Adipose tissue (tissue), 3 donors: ENCODE data around the gene TMEM161B. TPM values are rescaled to one million over a fixed set of nuclear protein-coding genes. Genes with fewer than 3 reads are reported as not detected.
"Not testable (repeated sequence)": the region's sequence is repeated elsewhere in the genome, so short reads cannot be mapped to it uniquely, and the experiment has no call there.

ENCODE experiments used
- H3K27ac ChIP-seq: one replicate; pipeline ENCODE4 v1.5.1; 2013; ENCODE audit warnings: low read depth, low read length
- WGBS, 3 donors: extraction: QIAGEN DNeasy Blood & Tissue Kit; methylation state at CpG; one replicate each; pipeline ENCODE4 v1.1.7; 2013; 5-methylcytosine and 5-hydroxymethylcytosine counted together
- polyA plus RNA-seq, 3 donors: library from polyadenylated mRNA; stranded (reverse); fragments of 200-250 nt; gene quantifications; one replicate each; pipeline ENCODE4 v1.2.3, GENCODE V29; 2013
- donor health status: healthy with polysubstance abuse.
- donor health status: Bipolar disorder and iron deficiency.
- donor health status: healthy.

Gene TMEM161B
- polyA plus RNA-seq, 3 donors, result 2.9 to 5.4 (median 4.1) TPM

DNA sequence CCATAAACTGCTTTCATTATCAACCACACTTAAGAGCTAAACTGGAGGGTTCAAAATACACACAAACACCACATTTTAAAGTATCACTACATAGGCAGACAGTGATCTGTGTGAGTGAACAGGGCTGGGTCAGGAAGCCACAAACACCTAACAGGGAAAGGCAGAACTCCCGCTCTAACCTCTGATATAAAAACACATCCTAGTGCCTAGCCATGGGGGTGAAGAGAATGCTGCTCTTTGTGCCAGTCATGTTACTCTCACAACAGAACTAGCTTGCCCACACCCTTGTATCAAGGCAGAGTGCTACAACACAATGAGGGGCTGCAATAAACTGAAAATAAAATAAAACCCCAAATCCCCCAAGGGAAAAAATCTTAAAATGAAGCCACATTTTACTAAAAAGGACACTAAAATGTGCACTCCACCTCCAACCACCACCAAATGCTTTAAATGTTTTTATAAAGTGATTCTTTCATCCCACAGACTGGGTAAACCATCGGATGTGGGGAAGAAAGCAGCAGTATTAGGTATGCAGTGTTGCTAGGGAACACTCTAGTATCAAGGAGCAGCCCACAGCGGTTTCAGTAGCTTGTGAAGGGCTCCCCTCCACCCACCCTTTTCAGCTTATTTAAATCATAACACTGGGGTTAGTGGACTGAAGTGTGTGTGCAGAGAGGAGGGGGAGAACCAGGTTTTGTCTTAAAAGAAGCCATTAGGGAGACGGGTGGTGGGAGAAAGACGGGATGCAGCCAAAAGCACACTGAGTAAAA is 64.5 kb downstream of the TMEM161B start:
- WGBS, 3 donors, result 80 to 85% (median 84%) methylated on average over 5 of the region's 5 CpGs
- no peak overlapping the region for H3K27ac ChIP-seq

DNA sequence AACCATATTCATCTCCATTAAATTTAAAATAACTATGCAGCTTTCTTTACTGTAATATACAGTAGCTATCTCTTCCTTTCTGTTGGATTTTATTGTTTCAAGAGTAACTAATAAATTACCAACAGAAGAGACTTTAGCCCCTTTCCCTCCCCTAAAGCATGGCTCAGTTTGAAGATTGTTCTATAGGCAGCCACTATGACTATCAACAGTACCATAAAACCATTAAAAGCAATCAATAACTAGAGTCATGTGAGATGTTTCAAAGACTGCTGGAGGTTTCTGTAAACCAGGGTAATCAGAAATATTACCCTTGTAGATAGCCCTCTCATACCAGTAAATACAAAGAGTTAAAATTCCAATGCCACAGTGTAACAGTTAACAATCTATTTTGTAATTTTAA is 73.0 kb downstream of the TMEM161B start:
- H3K27ac ChIP-seq, result no peak overlapping the region

DNA sequence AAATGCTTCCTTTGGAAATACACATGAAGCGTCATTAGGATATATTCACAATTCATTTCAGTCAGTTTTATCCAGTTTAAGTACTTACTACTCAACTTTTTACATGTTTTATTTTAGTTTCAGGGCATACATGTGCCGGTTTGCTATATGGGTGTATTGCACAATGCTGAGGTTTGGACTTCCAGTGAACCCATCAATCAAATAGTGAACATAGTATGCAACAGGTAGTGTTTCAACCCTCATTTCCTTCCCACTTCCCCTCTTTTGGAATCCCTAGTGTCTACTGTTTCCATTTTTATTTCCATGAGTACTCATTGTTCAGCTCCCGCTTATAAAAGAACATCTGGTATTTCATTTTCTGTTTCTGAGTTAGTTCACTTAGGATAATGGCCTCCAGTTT is 74.7 kb downstream of the TMEM161B start:
- WGBS, 3 donors, result 81 to 95% (median 83%) methylated on average over 3 of the region's 3 CpGs

DNA sequence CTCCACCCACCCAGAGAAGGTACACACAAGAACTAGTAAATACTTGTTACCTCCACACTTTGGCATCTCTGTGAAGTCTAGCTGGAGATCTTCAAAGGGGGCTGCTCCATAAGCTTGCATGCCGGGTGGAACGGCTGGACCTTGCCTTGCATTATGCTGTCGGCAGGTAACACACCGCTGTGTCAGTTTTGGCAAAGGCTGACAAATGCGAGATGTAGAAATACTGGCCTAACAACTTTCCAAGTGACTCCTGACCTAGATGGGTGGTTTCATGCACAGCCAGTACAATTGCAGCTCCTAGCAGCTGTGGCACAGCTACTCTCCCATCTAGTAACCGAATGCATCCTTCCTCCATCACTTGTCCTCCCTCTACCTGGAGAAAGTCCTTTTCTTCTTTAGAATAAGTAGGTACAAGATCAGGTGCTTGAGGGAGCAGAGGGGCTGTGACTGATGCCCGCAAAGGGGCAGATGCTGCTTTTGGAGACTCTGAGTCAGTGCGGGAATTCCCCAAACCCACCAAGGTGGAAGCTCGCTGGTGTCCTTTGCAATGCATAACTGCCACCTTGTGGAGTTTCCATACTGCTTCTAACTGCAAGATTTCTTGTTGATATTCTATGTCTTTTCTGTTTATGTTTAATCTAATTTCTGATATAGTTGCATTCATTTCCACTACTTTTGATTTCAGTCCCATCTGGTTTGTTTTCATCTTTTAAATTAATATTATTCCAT is 78.4 kb downstream of the TMEM161B start:
- WGBS, 3 donors, result 93 to 94% (median 93%) methylated on average over 9 of the region's 9 CpGs
- H3K27ac ChIP-seq, result no peak overlapping the region

More for the DNA sequence above, 74.7 kb downstream of the TMEM161B start:
- no peak overlapping the region for H3K27ac ChIP-seq

DNA sequence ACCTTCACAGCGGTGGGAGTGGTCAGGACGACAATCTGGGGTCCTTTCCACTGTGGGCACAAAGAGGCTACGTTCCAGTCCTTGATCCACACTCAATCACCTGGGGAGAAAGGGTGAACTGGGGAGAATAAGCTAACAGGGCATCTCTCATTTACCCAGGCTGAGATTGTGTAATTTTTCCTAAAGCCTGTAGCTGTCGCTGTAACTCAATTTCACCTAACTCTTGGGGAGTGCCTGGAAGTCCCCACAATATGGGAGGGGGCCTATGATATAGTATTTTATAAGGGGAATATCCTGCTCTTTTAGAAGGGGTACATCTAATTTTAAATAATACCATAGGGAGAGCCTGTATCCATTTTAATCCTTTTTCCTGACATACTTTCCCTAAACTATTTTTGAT is 79.2 kb downstream of the TMEM161B start:
- 96 to 100% (median 96%) methylated on average over 4 of the region's 4 CpGs for WGBS, 3 donors

DNA sequence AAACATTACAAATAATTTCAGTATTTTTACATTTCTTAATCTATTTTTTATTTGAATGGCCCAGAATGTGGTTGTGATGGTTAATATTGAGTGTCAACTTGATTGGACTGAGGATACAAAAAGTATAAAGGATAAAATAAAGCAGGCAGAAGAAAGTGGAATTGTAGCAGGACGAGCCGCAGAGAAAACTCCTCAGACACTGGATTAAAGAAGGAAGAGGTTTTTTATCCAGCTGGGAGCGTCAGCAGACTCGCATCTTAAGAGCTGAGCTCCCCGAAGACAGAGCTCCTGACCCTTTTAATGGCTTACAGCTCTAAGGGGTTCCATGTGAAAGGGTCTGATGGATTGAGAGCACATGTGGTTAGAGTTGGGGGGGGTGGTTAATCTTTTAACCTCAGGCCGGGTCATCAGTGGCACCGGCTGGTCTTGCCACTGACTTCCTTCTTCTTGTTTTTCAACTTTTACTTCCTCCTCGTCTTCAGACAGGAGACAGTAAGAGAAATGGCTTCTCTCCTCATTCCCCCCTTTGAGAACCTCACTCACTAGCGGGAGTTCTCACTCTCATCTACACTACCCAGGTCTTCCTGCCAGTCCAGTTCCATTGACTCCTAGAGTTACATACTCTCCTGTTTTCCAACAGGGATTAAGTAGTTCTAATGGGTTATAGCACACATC is 80.0 kb downstream of the TMEM161B start:
- no peak overlapping the region for H3K27ac ChIP-seq
- WGBS, 3 donors, result 89 to 100% (median 93%) methylated on average over 9 of the region's 9 CpGs

More for the DNA sequence above, 79.2 kb downstream of the TMEM161B start:
- not testable (repeated sequence) for H3K27ac ChIP-seq

DNA sequence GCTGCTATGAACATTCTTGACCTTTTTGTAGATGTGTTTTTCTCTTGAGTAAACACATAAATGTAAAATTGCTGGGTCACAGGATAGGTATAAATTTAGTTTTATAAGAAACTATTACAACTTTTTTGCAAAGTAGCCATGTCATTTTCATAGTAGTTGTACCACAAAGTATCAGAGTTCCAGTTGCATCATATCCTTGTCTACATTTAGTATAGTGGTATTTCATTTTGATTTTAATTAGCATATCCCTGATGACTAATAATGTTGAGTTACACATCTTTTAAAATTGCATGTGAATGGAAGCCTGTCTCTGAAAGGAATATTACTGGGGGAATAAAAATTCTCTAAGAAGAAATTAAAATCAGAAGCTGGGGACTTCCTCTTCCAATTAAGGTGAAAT is 85.4 kb downstream of the TMEM161B start:
- H3K27ac ChIP-seq, result no peak overlapping the region

DNA sequence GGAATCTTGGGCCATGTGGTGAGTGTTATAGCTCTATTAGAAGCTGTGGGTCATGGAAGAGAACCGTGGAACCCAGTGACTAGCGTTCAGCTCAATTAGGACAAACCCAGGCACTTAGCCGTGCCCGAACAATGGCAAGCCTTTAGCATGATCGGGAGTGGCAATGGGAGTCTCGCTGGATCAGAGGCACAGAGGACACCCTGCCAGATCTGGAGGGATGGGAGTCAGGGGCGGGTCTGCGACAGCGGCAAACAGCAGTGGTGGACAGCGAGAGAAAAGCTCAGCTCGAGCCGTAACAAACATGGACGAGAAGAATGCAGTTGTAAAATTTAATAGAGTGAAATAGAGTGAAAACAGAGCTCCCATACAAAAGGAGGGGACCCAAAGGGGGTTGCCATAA is 91.2 kb downstream of the TMEM161B start:
- 88 to 94% (median 93%) methylated on average over 13 of the region's 13 CpGs for whole genome bisulfite sequencing, 3 donors
- not testable (repeated sequence) for H3K27ac ChIP-seq

DNA sequence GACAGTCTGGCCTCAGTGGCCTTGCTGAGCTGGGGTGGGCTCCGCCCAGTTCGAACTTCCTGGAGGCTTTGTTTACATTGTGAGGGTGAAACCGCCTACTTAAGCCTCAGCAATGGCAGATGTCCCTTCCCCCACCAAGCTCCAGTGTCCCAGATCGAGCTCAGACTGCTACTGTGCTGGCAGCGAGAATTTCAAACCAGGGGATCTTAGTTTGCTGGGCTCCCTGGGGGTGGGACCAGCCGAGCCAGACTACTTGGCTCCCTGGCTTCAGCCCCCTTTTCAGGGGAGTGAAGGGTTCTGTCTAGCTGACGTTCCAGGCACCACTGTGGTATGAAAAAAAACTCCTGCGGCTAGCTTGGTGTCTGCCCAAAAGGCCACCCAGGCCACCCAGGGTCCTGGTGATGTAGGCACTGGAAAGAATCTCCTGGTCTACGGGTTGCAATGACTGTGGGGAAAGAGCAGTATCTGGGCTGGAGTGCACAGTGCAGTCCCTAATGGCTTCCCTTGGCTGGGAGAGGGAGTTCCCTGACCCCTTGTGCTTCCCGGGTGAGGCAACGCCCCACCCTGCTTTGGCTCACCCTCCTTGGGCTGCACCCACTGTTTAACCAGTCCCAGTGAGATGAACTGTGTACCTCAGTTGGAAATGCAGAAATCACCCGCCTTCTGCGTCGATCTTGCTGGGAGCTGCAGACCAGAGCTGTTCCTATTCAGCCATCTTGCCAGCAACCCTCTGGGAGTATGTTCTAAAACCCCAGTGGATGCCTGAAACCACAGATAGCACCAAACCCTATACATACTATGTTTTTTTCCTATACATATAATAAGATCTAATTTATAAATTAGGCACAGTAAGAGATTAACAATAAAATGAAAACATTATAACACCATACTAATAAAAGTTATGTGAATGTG is 95.5 kb downstream of the TMEM161B start:
- WGBS, 3 donors, result 45 to 53% (median 50%) methylated on average over 14 of the region's 14 CpGs
- no peak overlapping the region for H3K27ac ChIP-seq

DNA sequence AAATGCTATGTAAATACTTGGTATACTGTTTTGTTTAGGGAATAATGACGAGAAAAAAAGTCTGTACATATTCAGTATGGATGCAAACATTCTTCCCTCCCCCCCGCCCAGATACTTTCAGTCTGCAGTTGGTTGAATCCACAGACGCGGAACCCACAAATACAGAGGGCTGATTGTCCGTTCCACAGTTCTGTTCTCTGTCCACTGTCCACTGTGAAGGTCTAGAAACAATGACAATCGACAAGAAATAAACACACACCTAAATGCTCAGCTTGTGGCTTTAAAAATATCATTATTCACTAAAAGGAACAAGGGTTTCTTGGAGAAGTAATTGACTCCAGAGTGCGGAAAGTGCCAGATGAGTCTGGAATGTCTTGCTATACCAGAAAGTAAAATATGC is 109.1 kb downstream of the TMEM161B start:
- H3K27ac ChIP-seq, result no peak overlapping the region
- 73 to 78% (median 74%) methylated on average over 7 of the region's 7 CpGs for WGBS, 3 donors

DNA sequence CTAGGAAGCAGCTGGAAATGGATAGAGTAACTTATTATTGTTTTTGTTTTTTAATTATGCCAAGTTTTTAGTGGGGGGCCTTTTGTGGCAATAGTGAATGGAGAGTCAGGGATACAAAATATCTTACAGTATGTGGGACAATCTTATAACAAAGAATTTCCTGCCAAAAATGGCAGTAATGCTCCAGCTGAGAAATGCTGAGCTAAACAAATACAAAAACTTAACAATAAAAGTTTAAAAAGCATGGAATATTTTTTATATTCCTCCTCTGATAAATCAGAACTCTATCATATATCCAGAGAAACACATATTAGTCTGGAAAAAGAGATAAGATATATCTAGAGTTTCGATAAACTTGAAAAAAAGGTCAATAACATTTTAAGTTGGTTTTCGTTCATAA is 110.6 kb downstream of the TMEM161B start:
- no peak overlapping the region for H3K27ac ChIP-seq
- 76 to 93% (median 86%) methylated on average over 2 of the region's 2 CpGs for WGBS, 3 donors

DNA sequence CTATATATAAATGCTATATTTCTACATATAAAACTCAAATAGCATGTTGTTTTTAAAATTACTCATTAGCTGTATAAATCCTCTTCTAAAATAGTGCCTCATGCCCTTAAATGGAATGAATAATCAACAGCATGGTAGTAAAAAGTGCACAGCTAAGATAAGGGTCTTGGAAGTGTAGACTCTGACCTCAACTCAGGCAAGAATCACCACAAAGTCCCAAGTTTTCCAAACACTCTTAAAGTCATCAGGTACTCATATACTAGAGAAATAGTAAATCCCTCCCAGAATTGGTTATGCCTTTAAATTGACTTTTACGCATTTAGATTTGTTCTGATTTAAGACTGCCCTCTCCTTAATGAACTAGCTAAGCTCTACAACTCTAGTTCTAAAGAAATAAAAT is 113.8 kb downstream of the TMEM161B start:
- WGBS, 3 donors, result 72 to 99% (median 95%) methylated on average over 1 of the region's 1 CpG
- no peak overlapping the region for H3K27ac ChIP-seq

DNA sequence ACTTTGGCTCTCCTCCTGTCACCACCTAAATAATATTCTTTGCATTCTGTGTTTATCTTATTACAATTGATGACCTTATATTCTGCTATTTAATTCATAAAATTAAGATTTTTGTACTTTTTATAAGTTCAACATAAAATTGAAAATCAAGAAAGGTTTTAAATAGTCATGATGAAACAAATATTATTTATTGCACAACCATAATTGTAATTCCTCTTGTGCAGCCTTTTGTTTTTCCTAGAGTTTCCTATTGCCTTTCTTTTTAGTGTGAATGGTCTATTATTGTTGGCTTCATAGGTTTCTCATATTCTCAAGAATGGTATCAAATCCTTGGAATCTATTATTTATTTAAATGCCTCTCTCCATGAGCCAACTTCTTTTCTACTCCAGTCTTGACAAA is 117.9 kb downstream of the TMEM161B start:
- no peak overlapping the region for H3K27ac ChIP-seq

DNA sequence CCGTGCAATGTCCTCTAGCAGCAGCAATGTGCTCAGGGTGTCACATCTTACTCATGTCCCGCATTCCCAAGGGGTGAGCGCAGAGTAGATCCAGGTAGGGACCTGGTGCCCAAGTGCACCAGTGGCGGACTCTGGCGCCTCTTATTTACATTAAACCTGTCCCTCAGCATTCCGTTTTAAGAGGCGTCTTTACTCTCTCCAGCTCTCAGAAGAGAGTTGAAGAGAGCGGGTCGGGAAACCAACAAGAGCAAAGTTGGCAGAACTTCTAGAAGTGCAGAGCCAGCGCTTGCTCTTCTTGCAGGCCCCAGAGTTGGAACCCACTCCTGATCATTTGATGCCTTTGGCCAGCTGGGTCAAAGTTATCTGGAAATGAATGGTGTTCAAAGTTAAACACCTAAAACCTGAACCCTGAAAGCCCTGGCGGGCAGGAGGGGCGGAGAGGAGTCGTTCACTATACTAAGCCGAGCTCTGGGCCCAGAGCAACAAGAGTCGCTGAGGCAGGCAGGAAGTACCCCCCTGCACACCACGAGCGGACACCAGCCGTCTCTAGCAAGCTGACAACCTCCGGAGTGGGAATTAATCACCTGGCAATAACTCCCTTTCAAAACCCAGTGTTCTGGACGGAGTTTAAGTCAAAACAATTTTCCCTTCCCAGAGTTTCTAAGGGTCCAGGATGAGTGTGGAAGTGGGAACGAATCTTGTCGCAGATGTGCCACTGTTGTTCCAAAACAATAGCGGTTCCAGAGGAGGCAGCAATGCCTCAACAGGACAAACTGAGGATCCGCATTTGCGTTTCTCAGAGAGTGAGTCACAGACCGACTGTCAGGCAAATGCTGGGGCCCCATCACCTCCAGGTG is 122.8 kb downstream of the TMEM161B start:
- WGBS, 3 donors, result 15 to 22% (median 17%) methylated on average over 26 of the region's 26 CpGs
- H3K27ac ChIP-seq, result no peak overlapping the region

DNA sequence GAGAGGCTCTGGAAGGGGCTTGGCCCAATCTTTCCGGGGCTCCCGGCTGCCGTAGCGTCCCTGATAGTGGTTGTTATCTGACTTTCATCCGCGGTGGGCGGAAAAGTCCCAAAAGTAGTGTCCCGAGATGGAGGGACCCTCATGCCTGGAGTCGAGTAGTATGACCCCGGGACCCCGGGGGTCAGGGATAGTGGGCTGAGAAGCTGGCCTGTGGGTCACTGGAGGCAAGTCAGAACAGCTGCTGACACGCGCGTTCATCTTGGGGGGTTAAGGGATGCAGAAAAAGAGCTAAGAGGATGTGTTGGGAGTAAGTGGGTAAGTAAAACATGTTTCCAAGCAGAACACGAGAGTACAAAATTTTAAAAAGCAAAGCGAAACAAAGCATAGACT is 123.4 kb downstream of the TMEM161B start:
- 6 to 20% (median 11%) methylated on average over 16 of the region's 16 CpGs for WGBS, 3 donors
- no peak overlapping the region for H3K27ac ChIP-seq
